Heart right ventricle (tissue), 16 donors: ENCODE results near the gene MUC2. TPM values are rescaled to one million over a fixed set of nuclear protein-coding genes. Genes with fewer than 3 reads are reported as not detected.

Source experiments
- ATAC-seq, 8 donors: fragments of 200-7000 bp; cut with Tn5 transposase; one replicate each; pipeline ENCODE4 v1.9.1; 2020; ENCODE audit warnings: mild to moderate bottlenecking in 8 of 8, moderate library complexity in 8 of 8, moderate number of reproducible peaks in 1 of 8
- DNase-seq, 2 donors: peaks; one replicate each; pipeline ENCODE4 v3.0.0-alpha.2; 2020
- H3K27ac ChIP-seq, 10 donors: fragments of 200-600 bp; sonication (generic) in 2 of 10; one replicate each; pipeline versions ENCODE4 v1.5.0 to v1.8.0; 2020 to 2022; ENCODE audit warnings: mild to moderate bottlenecking in 3 of 10
- H3K27me3 ChIP-seq, 7 donors: fragments of 200-600 bp; one replicate each; pipeline ENCODE4 v1.8.0; 2021 to 2022; ENCODE audit warnings: mild to moderate bottlenecking in 2 of 7
- H3K36me3 ChIP-seq, 9 donors: fragments of 200-600 bp; sonication (generic) in 1 of 9; one replicate each; pipeline versions ENCODE4 v1.5.0 to v1.8.0; 2020 to 2022; ENCODE audit warnings: mild to moderate bottlenecking in 2 of 9
- H3K4me1 ChIP-seq, 9 donors: fragments of 200-600 bp; sonication (generic) in 1 of 9; one replicate each; pipeline versions ENCODE4 v1.5.0 to v1.8.0; 2020 to 2022; ENCODE audit warnings: mild to moderate bottlenecking in 4 of 9
- H3K4me3 ChIP-seq, 10 donors: fragments of 200-600 bp; sonication (generic) in 2 of 10; one replicate each; pipeline versions ENCODE4 v1.5.0 to v1.8.0; 2020 to 2022; ENCODE audit warnings: mild to moderate bottlenecking in 7 of 10, moderate library complexity in 2 of 10
- H3K9me3 ChIP-seq, 11 donors: fragments of 200-600 bp in 10 of 11; sonication (generic) in 2 of 11; one replicate each; pipeline versions ENCODE4 v1.5.0 to v1.8.0; 2013 to 2022; ENCODE audit warnings: mild to moderate bottlenecking in 2 of 11, control low read depth in 1 of 11, moderate library complexity in 1 of 11
- WGBS, 2 donors: extraction: QIAGEN DNeasy Blood & Tissue Kit; methylation state at CpG; one replicate each; pipeline ENCODE4 v1.1.7; 2013; ENCODE audit warnings: inconsistent platforms in 1 of 2; 5-methylcytosine and 5-hydroxymethylcytosine counted together
- intact Hi-C, 10 donors: fragments of 100-400 bp; cut with DNase I; formaldehyde crosslinking; loops; one replicate each; pipeline versions ENCODE4 v1.11.1 to v1.14.2; 2022
- polyA plus RNA-seq, 2 donors: library from polyadenylated mRNA; stranded (reverse); fragments of 200-250 nt; gene quantifications; one replicate each; pipeline ENCODE4 v1.2.3, GENCODE V29; 2013
- total RNA-seq, 10 donors: library from RNA; stranded (reverse); fragmentation: NEBNext Ultra II Directional in 3 of 10; extraction: Animal tissue kit (Norgen Biotek cat#: 25700) in 3 of 10; gene quantifications; one replicate each; pipeline versions ENCODE4 v1.2.1 to v1.2.4, GENCODE V29; 2021 to 2023
- TF ChIP-seq, protein P1 (sequence below), 9 donors: fragments of 200-600 bp; sonication (generic) in 2 of 9; IDR thresholded peaks; one replicate each; pipeline versions ENCODE4 v1.5.0 to v1.8.0; 2021 to 2022; ENCODE audit warnings: antibody characterized with exemption in 9 of 9, mild to moderate bottlenecking in 5 of 9, moderate library complexity in 1 of 9
- donor health status: Arrhythmogenic right ventricular cardiomyopathy.
- donor health status: ischemic (EF 13 %, LVEDD 7.1; RV severe dilation, severe dysfunction).
- donor health status: healthy with polysubstance abuse.
- donor health status: DM: no; HTN: yes; CAD: no.
- donor health status: DM: no; HTN: no; CAD: no.
- donor health status: ischemic (EF 25% LVEDD 6.9; RV normal size, moderate dysfunction).
- donor health status: ischemic (EF 25% LVEDD 5.7; RV mildly dilated, moderate dysfunction).
- donor health status: healthy.
- donor health status: DM: yes; HTN: yes; CAD: no.
- donor health status: Ischemic cardiomyopathy.
- donor health status: ischemic (EF 35%, LVEDD 5.7; RV mildly dilated, moderate dysfunction).
- donor health status: nonischemic (EF 11% LVEDD 7.7; RV severe dilation, severe dysfunction).
- donor health status: DM: yes; HTN: yes; CAD: no.
- donor health status: PGD.
- donor health status: ischemic (EF 29% LVEDD 5.4; RV normal size, mild dysfunction).
- donor health status: nonischemic (EF 23%, LVEDD 6.1; RV moderate dilation, normal function).

The MUC2 gene
- total and polyA plus RNA-seq, 12 donors: 0.03 TPM; not detected in 11

DNA sequence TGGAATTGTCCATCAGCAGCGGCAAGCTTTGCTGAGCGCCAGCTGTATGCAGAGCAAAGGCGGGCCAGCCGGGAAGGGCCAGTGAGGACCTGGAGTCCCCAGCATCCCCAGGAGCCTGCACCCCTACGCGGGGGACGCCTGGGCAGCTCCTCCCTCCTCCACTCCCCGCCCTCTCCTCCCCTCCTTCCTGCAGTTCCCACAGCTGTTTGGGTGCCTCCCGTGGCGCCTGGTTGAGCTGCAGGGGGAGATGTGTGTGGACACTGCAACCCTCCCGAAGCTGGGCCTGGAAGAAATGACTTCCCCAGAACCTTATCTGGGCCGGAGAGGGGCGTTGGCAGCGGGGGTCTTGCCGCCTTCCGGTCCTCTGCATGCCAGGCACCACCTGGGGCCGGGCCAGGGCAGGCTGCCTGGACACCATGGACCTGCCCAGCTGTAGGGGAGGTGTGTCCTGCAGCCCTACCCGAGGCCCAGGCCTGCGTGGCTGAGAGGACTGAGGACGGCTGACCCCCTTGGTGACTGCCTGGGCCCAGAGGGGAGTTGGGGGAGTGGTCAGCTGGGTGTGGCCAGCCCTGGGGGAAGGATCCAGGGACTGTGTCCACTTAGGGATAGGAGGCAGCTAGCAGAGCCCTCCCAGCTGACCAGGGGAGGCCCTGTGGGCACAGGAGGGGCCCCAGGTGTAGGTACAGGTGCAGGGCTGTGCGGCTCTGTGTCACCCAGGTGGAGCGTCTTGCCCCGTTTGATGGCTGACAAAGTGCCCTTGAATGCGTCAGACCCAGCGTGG, 21.4 kb upstream of the MUC2 start:
- DNase-seq (peak in 1 of 2 donors; percentile 10), ATAC-seq (no peak)
- TF ChIP-seq, protein P1, sequence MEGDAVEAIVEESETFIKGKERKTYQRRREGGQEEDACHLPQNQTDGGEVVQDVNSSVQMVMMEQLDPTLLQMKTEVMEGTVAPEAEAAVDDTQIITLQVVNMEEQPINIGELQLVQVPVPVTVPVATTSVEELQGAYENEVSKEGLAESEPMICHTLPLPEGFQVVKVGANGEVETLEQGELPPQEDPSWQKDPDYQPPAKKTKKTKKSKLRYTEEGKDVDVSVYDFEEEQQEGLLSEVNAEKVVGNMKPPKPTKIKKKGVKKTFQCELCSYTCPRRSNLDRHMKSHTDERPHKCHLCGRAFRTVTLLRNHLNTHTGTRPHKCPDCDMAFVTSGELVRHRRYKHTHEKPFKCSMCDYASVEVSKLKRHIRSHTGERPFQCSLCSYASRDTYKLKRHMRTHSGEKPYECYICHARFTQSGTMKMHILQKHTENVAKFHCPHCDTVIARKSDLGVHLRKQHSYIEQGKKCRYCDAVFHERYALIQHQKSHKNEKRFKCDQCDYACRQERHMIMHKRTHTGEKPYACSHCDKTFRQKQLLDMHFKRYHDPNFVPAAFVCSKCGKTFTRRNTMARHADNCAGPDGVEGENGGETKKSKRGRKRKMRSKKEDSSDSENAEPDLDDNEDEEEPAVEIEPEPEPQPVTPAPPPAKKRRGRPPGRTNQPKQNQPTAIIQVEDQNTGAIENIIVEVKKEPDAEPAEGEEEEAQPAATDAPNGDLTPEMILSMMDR (IDR thresholded peaks at IDR 0.05): no peak
- H3K27me3 ChIP-seq: peaks cover 0 to 66% (median 52%) of the 10 kb centered on the region in 7 donors
- H3K4me1 ChIP-seq: peaks cover 0 to 31% (median 0%) of the 10 kb centered on the region in 9 donors
- no peak overlapping the region for H3K4me3 ChIP-seq
- intact Hi-C loops: loop anchor here in 5 of 10 donors (5.0 to 10.0 kb wide), 4 partner anchors 119 to 206 kb away; partner anchors contain the start of gene AP2A2 (in 1 of the 5)
- WGBS, 2 donors: 59 to 63% methylated on average over 25 of the region's 25 CpGs
- no peaks in the 10 kb centered on the region for H3K9me3 ChIP-seq
- H3K27ac ChIP-seq: no peak overlapping the region
- H3K36me3 ChIP-seq: no peaks in the 10 kb centered on the region

DNA sequence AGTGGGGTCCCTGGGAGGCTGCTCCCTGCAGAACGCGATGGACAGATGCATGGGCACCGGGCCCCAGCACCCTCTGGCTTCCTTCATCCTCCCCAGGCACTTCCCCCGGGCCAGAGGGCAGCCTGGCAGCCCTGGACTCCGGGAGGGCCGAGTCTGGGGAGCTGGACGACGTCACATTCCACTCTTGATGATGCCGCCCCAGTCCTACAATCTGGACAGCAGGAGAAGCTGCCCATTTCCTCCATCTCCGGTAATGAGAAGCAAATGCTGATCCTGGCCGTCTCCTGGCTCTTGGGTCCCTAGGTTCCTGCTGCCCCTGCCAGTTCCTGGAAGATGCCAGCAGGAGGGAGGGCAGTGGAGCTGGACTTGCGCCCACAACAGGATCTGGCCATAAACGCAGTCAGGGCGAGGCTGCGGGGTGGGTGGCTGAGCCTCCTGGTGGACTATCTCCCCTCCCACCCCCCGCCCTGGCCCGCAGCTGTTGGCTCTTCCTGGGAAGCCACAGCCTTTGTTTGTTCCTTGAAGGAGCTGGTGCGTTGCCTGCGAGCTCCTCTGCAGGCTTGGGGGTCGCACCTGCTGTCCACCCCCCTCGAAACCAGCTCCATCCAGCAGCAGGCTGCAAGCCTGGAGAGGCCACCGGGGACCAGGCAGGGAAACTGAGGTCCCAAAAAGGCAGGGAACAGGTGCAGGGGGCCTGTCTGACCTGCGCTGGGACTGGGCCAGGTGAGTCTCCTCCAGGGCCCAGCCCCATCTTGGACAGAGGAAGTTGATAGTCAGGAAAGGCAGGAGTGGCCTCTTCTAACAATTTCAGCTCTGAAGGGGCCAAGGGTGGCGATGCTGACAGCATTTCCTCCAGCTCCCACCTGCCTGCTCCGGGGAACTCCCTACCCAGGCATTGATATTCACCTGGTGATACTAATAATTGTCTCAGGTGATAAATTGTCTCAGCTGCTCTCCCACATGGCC, 20.2 kb upstream of the MUC2 start:
- Histone ChIP-seq H3K9me3 (no peaks in the 10 kb centered on the region), H3K27me3 (peaks cover 0 to 60% (median 50%) of the 10 kb centered on the region in 7 donors), H3K4me3 (no peak overlapping the region), H3K36me3 (no peaks in the 10 kb centered on the region), H3K27ac (no peak overlapping the region), H3K4me1 (peaks cover 0 to 31% (median 0%) of the 10 kb centered on the region in 9 donors)
- 41 to 44% methylated on average over 25 of the region's 25 CpGs for WGBS, 2 donors
- peak in 1 of 2 donors; percentile 10 for DNase-seq
- no peak for ATAC-seq
- TF ChIP-seq, protein P1 (IDR thresholded peaks at IDR 0.05): no peak
- intact Hi-C loops: loop anchor here in 5 of 10 donors (5.0 to 10.0 kb wide), 4 partner anchors 120 to 207 kb away; partner anchors contain the start of gene AP2A2 (in 1 of the 5)

DNA sequence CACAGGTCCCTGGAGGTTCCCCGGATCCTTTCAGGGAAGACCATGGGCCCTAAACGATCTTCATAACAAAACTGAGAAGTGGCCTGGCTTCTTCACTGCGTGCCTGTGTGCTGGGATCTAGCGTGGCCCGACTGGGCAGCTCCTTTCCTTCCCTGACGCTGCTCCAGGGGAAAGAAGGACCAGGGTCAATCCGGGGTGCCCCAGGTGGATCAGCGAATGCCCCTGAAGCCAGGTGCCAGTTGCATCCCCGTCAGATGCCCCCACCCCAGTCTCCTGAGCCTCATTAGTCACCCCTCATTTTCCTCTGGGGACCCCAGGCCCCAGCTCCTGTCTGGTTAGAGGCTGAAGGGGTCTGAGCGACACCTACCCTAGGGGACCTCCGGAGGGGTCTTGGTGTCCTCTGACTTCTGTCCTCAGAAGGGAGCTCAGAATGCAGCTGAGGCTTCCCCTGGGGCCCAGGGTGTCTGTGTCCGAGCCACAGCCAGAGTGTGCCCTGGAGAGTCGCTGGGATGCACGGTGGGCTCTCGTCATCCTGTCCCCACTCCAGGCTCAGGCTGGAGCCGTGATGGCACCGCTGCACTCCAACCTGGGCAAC, 19.5 kb upstream of the MUC2 start:
- intact Hi-C loops: loop anchor here in 2 of 10 donors (10.0 kb wide), 2 partner anchors 120 to 130 kb away; partner anchors contain the start of gene AP2A2 (in 1 of the 2)
- peaks cover 0 to 31% (median 0%) of the 10 kb centered on the region in 9 donors for H3K4me1 ChIP-seq
- H3K27ac ChIP-seq: no peak overlapping the region
- no peaks in the 10 kb centered on the region for H3K36me3 ChIP-seq
- no peaks in the 10 kb centered on the region for H3K9me3 ChIP-seq
- DNase-seq (no peak), ATAC-seq (no peak)
- TF ChIP-seq, protein P1 (IDR thresholded peaks at IDR 0.05): no peak
- H3K4me3 ChIP-seq: no peak overlapping the region
- 87 to 89% methylated on average over 17 of the region's 17 CpGs for WGBS, 2 donors
- peaks cover 0 to 56% (median 43%) of the 10 kb centered on the region in 7 donors for H3K27me3 ChIP-seq
